H1 (cell line): ENCODE results near the gene ANAPC7.

Experiments
- ASH2L ChIP-seq: fragments of 200-600, 300-600 bp; sonication (generic); IDR thresholded peaks from one replicate; pipeline ENCODE4 v1.7.1; 2017; ENCODE audit warnings: low read length
- EGR1 ChIP-seq: IDR thresholded peaks from 2 replicates; pipeline ENCODE4 v1.6.1; 2011; ENCODE audit warnings: low read depth, low read length, borderline replicate concordance
- EP300 ChIP-seq, 2 experiments: IDR thresholded peaks; 1 replicate in 1 of 2; 2 replicates in 1 of 2; pipeline ENCODE4 v1.6.1; 2011 to 2012; ENCODE audit warnings: low read depth in 2 of 2, low read length in 2 of 2, mild to moderate bottlenecking in 2 of 2, borderline replicate concordance in 1 of 2, inconsistent platforms in 1 of 2, moderate library complexity in 1 of 2
- EZH2 ChIP-seq: fragments of 200-600 bp; sonication (generic); IDR thresholded peaks from 2 replicates; pipeline ENCODE4 v1.7.1; 2012; ENCODE audit warnings: low read depth, mild to moderate bottlenecking, moderate library complexity, low read length, inconsistent platforms; ENCODE audit not compliant: severe bottlenecking
- SIX5 ChIP-seq: IDR thresholded peaks from 2 replicates; pipeline ENCODE4 v1.6.1; 2011; ENCODE audit warnings: mild to moderate bottlenecking, low read depth, low read length

GRCh38 chr12:110333201-110333600, 70.3 kb downstream of the ANAPC7 start:
- TF ChIP-seq SIX5: no peak
- TF ChIP-seq ASH2L: no peak
- TF ChIP-seq EP300 (IDR thresholded peaks at IDR 0.05; ENCODE audit: borderline replicate concordance in 1 of 2, low read depth in 2 of 2, low read length in 2 of 2): no peak
- no peak for TF ChIP-seq EZH2
- TF ChIP-seq EGR1: no peak
